HEK293 (cell line): ENCODE data around the gene DYNLT2.

Experiments used
- YY1 ChIP-seq: fragments of 450-650 bp; formaldehyde crosslinking; IDR thresholded peaks from 2 replicates; pipeline ENCODE4 v1.5.1; 2018; ENCODE audit warnings: missing biosample characterization, missing genetic modification characterization
- ZBTB21 ChIP-seq: fragments of 450-650 bp; formaldehyde crosslinking; IDR thresholded peaks from 2 replicates; pipeline ENCODE4 v1.5.1; 2017; ENCODE audit warnings: missing biosample characterization, missing genetic modification characterization
- ZNF16 ChIP-seq: fragments of 450-650 bp; formaldehyde crosslinking; IDR thresholded peaks from 2 replicates; pipeline ENCODE4 v1.5.1; 2016; ENCODE audit warnings: low read depth, missing biosample characterization, missing genetic modification characterization
- ZNF311 ChIP-seq: fragments of 450-650 bp; formaldehyde crosslinking; IDR thresholded peaks from 2 replicates; pipeline ENCODE4 v1.5.1; 2017; ENCODE audit warnings: missing biosample characterization, missing genetic modification characterization, borderline replicate concordance
- ZNF423 ChIP-seq: fragments of 450-650 bp; formaldehyde crosslinking; IDR thresholded peaks from 2 replicates; pipeline ENCODE4 v1.5.1; 2016; ENCODE audit warnings: missing biosample characterization, missing genetic modification characterization
- ZNF544 ChIP-seq: fragments of 450-650 bp; formaldehyde crosslinking; IDR thresholded peaks from 2 replicates; pipeline ENCODE4 v1.5.0; 2017; ENCODE audit warnings: missing biosample characterization, missing genetic modification characterization
- ZNF768 ChIP-seq: fragments of 450-650 bp; formaldehyde crosslinking; IDR thresholded peaks from 2 replicates; pipeline ENCODE4 v1.5.1; 2018; ENCODE audit warnings: missing biosample characterization, mild to moderate bottlenecking, missing genetic modification characterization
- TF ChIP-seq, protein P1 (sequence below): fragments of 450-650 bp; formaldehyde crosslinking; IDR thresholded peaks from 2 replicates; pipeline ENCODE4 v1.5.1; 2016; ENCODE audit warnings: missing biosample characterization, missing genetic modification characterization

DNA sequence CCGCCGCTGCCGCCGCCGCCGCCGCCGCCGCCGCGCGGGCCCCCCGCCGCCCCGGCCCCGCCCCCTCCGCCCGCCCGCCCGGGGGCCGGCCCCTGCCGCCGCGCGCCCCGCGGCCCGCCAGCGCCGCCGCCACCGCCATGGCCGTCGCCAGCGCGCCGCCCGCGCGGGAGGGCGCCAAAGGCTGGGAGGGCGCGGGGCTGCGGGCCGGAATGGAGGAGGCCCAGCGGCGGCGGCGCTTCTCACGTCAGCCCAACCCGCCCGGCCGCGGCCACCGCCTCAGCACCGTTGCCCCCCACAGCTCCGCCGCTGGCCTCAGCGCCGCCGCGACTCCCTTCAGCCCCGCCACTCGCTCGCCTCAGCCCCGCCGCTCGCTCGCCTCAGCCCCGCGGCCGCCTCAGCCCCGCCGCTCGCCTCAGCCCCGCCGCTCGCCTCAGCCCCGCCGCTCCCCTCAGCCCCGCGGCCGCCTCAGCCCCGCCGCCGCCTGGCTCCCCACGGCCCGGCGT is 27.3 kb downstream of the DYNLT2 start:
- TF ChIP-seq ZNF311 (no peak), ZNF423 (tag by site-specific recombination) (no peak), ZNF16 (tag by site-specific recombination) (no peak), ZBTB21 (tag by site-specific recombination) (no peak), YY1 (tag by site-specific recombination) (no peak), ZNF768 (tag by site-specific recombination) (no peak), ZNF544 (no peak)
- TF ChIP-seq, protein P1, sequence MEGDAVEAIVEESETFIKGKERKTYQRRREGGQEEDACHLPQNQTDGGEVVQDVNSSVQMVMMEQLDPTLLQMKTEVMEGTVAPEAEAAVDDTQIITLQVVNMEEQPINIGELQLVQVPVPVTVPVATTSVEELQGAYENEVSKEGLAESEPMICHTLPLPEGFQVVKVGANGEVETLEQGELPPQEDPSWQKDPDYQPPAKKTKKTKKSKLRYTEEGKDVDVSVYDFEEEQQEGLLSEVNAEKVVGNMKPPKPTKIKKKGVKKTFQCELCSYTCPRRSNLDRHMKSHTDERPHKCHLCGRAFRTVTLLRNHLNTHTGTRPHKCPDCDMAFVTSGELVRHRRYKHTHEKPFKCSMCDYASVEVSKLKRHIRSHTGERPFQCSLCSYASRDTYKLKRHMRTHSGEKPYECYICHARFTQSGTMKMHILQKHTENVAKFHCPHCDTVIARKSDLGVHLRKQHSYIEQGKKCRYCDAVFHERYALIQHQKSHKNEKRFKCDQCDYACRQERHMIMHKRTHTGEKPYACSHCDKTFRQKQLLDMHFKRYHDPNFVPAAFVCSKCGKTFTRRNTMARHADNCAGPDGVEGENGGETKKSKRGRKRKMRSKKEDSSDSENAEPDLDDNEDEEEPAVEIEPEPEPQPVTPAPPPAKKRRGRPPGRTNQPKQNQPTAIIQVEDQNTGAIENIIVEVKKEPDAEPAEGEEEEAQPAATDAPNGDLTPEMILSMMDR (tag by site-specific recombination) = no peak
